Muscle of arm (tissue), 12 donors: Measurements from ENCODE around the gene MICALL1. TPM values are rescaled to one million over a fixed set of nuclear protein-coding genes. Genes with fewer than 3 reads are reported as not detected.
"Not testable (repeated sequence)": the region's sequence is repeated elsewhere in the genome, so short reads cannot be mapped to it uniquely, and the experiment has no call there.

Experiments
- DNase-seq: peaks from one replicate; pipeline ENCODE4 v3.0.0-alpha.2; 2013
- polyA plus RNA-seq, 12 donors: library from polyadenylated mRNA; unstranded; fragments of 120-200 nt; gene quantifications; one replicate each; pipeline ENCODE4 v1.2.1, GENCODE V29; 2013; ENCODE audit not compliant: insufficient read length in 12 of 12

The MICALL1 gene
- polyA plus RNA-seq, 12 donors = 39.0 to 60.7 (median 43.8) TPM; not detected in 1

DNA sequence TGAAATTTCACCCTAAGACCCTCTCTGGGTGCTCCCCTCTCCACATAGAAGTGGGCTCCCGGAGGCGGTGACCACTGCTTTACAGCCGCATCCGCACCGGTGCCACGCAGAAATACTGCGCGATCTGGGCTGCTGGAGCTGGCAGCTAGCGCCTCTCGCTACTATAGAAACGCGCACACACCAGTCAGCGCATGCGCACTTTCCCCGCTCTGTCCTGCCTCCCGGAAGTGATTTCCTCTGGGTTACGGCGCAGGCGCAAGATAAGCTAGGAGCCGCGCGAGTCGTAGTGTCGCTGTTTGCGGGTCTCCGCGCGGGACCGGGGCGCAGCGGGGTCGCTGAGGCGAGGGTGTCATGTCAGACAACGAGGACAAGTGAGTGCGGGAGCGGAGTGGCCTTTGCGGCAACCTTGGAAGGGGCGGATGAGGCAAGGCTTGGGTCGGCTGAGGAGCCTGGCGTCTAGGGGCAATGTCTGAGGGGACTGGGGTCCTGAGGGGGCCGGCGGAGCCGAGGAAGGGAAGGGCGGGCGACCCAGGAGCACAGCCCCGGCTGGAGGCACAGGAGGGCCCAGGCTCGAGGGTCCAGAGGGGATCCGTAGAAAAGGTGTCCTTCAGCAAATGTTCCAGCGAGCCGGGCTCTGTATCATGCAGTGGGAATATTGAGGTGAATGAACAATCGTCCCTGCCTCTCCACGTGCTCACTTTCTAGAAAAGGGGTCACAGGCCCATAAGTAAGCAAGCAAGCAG, 47.5 kb downstream of the MICALL1 start, which contains the start of the genes C22orf23 and POLR2F:
Gene C22orf23, minus strand, starts transcription at position 165 of the 743 bp plus-strand sequence. CDS start 452 bp downstream, outside the sequence.
Gene POLR2F, plus strand, starts transcription at position 263 of the 743 bp plus-strand sequence. Its CDS starts 89 bp downstream, at position 352.
- peak; percentile 97 for DNase-seq

DNA sequence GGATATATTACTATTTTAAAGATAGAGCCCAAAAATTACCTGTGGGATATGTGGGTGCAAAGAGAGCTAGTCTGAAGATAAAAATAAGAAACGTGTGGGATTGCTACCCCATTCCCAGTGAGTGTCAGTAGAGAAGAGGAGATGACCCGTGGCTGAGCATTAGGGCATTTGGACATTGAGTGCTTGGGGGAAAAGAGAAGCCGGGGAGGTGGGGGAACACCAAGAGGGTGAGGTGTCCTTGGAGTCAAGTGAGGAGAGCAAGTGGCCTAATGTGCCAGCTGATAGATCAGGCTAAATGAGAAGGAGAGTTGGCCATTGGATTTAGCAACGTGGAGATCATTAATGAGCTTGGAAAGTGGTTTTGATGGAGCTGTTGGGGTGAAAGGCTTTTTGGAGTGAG, 48.6 kb downstream of the MICALL1 start:
- DNase-seq = no peak

DNA sequence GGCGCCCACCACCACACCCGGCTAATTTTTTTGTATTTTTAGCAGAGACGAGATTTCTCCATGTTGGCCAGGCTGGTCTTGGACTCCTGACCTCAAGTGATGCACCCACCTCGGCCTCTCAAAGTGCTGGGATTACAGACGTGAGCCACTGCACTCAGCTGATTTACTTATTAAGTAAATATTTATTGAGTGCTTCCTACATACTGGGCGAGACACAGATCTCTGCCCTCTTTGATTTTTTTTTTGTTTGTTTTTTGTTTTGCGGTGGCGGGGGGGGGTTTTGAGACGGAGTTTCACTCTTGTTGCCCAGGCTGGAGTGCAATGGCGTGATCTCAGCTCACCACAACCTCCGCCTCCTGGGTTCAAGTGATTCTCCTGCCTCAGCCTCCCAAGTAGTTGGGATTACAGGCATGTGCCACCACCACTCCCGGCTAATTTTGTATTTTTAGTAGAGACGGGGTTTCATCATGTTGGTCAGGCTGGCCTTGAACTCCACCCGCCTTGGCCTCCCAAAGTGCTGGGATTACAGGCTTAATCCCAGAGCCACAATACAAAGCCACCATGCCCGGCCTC, 49.8 kb downstream of the MICALL1 start:
- not testable (repeated sequence) for DNase-seq

DNA sequence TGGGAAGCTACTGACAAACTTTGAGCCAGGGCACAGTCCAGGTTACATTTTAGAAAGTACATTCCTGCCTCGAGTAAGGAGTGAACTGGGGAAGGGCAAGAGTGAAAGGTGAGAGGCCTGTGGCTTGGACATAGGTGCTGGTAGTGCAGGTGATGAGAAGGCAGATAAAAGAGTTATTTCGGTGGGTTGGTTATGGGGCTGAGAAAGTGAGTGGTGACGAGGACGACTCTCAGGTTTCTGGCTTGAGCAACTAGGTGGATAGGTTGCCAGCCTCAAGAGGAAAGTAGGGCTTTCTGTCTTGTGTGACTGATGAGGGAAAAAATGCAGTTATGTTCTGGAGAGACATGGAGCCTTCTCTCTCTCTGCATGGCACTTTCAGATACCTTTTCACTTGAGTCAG, 51.1 kb downstream of the MICALL1 start:
- DNase-seq = no peak

DNA sequence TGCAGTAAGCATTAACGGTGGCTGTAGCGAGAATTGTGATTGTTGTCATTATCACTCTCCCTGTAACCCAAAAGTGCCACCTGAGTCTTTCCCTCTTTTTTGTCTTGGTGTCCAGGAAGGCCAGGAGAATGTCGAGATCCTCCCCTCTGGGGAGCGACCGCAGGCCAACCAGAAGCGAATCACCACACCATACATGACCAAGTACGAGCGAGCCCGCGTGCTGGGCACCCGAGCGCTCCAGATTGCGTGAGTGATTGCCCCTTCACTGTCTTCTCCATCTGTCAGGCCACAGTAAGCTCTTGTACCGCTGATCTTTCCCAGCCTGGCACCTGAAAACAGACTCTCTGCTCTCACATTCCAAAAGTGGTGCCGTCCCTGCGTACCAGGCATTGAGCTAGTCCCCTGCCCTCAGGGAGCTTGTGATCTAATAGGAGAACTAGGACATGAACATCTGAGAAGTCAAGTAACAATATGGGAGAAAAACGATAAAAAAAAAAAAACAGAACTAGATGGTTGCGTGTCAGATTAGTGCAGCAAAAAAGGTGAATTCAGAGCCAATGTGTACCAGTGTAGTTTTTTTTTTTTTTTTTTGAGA, 53.2 kb downstream of the MICALL1 start:
- no peak for DNase-seq

DNA sequence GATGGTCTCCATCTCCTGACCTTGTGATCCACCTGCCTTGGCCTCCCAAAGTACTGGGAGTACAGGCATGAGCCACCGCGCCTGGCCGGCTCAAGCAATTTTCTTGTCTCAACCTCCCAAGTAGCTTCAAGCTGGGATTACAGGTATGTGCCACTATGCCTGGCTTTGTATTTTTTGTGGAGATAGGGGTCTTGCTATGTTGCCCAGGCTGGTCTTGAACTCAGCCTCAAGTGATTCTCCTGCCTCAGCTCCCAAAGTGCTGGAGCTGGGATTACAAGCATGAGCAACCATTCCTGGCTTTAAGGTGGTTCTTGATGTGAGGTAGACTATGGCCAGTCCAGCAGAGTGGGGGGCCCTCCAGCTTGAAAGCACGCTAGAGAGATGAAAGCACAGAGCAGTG, 55.0 kb downstream of the MICALL1 start:
- no peak for DNase-seq

DNA sequence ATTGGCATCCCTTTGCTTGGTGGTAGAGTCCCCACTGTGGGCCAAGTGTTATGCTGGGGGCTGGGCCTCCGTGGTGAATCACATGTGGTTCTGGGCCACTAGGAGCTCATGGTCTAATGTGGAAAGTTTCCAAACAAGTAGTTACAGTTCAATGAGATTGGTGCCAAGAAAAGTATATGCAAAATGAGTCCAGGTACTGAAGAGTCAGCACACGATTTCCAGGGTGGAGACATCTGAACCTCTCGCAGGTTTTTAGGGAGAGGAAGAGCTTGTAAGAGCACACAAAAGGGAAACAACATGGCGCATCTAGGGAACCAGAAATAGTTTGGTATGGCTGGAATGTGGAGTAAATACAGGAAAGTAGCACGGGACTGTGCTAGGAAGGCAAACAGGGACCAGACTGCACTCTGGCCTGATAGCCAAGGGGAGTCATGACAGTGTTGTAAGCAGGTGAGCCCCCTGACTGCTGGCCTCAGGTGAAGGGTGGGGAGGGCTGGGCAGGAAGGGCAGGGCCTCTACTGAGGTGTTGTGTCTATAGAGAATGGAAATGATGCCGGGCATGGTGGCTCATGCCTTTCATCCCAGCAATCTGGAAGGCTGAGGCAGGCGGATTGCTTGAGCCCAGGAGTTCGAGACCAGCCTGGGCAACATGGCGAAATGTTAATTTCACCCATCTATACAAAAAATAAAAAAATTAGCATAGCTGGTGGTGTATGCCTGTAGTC, 60.0 kb downstream of the MICALL1 start:
- DNase-seq = no peak

DNA sequence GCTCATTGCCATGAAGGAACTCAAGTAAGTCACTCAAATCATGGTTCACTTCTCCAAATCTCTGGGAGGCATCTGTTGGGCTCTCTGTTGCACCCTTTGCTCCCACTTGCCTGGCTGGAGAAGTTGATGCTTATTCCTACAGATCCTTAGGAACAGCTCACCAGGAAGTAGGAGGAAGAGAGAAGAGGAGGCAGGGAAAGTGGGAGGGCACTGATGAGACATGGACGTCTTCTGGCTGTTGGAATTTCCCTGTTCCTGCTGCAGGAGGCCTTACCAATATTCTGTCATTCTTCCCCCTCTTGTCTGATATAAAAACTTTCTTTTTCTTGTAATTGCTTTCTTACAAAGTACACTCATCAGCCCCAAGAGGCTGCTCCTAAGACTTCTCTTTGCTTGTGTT, 61.0 kb downstream of the MICALL1 start:
- no peak for DNase-seq

DNA sequence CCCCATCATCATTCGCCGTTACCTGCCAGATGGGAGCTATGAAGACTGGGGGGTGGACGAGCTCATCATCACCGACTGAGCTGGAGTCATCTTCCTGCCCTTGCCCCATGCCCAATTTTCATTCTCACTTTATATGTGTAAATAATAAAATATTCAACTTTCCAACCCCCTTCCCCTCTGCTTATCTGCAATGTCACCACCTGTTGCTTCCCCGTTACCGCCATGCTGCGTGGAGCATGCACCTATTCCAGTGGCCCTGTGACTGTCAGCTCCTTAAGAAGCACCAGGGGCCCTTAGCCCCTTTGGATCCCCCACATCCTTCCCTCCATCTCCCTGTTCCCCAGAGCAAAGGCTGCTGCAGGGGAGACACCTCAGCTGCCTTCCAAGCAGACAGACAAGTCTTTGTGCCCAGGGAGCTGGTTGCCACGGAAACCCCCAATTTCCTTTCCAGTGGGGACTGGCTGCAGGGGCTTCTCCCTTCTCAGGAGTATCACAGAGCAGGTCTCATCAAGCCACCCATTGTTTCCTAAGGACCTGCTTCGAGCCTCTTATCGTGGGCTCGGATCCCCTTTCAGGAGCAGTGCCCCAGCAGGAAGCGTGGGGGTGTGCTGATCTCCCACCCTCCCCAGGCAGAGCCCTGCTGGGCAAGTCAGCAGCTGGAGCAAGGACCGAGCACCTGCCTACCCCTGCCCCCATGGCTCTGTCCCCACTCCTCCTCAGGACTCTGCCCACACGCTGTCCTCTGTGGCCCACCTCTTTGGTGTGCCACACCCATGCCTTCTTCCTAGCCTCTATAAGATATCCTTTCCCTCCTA, 61.7 kb downstream of the MICALL1 start:
- DNase-seq = no peak

DNA sequence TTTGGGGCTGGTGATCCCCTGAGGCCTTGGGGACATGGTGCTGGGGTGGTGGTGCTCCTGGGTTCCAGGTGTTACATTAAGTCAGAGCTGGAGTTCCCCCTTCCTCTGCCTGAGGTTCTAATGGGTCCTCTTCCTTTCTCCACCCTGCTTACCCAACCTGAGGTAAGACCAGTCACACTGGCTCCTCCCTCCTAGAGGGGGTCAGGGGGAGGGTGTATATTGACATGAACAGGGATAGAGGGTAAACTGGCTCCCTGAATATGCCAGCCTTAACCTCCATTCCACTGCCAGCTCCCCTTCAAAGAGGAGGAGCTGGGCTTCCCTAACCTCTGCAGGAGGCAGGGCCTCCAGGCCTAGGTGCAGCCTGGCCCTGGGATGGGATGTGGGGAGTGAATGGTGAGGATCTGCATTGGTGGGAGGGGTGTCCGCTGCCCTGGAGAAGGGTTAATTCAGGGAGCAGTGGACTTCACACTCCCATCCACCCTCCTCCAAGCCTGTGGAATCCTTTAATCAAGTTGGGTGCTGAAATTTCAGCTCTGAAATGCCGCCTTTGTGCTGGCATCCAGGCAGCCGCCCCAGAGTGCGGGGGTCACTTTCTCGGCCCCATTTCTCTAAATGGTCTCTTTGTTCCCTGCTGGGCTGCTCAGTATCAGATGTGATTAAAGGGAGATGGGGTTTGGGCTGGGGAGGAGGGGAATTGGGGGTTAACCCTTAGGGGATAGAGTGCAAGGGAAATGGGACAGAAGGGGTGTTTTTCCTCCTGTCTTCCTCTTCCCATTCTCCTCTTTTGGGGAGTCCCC, 62.6 kb downstream of the MICALL1 start:
- DNase-seq = no peak

DNA sequence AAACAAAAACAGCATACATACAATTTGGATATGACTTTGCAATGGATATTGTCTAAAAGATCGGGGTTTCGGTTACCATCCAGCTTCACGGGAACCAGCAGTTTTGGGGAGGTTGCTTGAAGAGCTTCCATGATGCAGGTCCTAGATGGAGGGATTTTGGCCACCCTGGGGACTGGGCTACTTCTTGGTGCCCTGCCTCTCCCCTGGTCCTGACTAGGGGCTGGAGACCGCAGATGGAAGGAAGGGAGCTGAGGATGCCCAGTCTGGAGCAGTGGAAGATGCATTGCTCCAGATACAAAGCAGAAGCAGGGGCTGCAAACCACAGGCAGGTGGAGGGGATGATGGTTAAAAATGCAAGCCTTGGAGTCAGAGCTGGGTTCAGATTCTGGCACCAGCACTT, 64.8 kb downstream of the MICALL1 start:
- DNase-seq = no peak

DNA sequence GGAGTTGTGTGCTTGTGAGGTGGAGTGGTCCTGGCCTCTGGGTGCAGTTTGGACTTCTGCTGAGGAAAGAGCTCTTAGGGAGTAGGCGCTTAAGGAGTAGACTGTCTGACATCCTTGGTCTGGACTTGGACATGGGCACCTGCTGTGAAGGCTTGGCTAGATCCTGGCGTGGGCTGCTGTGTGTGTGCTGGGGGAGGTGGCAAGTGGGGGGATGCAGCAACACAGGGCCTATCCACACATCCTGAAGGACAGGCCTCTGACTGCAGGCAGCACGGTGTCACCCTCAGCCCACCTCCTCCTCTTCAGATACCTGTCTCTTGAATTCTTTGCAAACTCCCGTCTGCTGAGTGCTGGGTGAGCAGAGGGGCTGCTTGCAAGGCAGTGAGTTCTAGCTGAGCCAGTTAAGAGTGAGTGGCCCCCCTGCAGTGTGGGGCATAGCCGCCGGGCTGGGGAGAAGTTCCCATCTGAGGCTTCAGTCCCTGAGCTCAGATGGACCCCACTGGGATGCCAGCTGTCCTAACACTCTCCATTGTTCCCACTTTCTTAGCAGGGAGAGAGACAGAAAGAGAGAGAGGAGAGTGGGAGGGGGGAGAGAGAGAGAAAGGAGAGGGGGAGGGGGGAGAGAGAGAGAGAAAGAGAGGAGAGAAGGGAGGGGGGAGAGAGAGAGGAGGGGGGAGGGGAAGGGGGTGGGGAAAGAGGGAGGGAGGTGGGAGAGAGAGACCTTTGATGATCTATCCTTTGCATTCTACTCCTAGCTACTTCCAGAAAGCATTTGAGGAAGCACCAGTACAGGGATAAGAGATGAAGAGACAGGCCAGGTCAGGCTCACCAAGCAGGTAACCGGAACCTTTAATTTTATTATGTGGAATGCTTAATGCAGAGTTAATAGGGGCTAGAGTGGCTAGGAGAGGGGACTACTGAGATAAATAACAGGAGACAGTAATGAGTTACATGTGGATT, 65.7 kb downstream of the MICALL1 start:
- DNase-seq = no peak

DNA sequence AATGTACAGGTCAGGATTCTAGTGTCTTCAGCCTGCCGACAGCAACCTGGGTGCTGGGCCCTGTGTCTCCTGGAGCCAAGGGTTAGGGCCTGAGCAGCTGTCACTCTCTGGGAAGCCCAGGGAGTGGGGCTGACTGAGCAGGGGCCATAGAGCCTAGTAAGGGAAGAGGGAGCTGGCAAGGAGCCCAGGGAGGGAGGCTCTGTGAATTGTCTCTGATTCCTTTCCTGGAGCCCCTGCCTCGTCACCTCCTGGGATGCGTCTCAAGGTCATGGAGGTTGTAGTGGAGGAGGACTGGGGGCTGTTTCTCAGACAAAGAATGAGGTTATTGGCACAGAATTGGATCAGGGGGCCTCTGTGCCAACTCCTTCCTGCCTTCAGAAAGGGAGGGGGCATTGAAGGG, 66.4 kb downstream of the MICALL1 start:
- peak; percentile 27 for DNase-seq

DNA sequence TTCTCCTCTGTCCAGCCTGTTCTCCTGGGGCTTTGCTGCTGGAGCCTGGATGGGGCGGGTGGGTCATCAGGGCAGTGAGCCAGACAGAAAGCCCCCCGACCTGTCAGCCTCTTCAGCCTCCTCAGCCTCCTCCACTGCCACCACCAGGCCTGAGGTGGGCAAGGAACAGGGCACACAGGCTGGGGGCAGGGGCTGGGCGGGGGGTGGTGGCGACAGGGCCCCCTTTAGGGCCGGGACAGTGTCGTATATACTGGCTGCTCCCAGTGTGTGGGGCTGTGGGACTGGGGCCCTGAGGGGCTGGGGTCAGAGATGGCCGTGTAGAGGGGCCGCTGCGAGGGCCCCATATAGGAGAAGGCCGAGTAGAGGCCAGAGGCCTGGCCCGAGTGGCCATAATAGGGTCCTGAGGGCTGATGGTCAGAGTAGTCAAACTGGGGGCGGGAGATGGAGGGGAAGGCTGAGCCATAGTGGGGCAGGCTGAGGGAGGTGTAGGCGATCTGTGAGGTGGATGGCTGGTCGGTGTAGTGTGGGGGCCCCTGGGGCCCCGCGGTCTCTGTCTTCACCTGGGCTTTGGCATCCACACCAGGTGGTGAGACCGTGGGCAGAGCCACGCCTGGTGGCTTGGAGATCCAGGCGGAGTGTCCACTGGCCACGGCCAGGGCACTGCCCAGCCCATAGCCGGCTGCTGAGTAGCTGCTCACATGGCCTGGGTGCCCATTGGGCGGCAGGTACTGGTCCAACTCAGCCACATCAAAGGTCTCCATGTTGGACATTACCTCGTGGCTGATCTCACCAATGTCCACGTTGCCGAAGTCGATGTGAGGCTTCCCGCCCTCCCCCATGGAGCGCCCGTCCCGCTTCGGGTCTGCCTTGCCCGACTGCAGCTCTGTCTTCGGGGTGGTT, 67.4 kb downstream of the MICALL1 start:
- DNase-seq = no peak

DNA sequence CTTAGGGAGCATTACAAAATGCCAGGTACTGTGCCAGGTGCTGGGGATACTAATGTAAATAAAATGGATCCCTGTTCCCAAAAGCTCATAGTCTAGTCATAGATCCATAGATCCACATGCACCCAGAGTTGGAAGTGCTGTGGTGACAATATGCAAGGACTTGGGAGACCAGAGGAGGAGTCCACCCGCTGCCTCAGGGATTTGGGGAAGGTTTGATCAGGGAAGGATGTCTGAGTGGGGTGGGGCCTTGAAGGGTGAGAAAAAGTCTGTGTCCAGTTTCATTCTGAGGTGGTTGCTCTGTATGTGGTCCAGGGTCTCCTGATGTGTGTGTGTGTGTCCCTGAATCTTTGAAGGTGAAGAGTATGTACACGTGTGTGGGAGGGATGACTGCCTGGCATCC, 69.1 kb downstream of the MICALL1 start:
- no peak for DNase-seq

DNA sequence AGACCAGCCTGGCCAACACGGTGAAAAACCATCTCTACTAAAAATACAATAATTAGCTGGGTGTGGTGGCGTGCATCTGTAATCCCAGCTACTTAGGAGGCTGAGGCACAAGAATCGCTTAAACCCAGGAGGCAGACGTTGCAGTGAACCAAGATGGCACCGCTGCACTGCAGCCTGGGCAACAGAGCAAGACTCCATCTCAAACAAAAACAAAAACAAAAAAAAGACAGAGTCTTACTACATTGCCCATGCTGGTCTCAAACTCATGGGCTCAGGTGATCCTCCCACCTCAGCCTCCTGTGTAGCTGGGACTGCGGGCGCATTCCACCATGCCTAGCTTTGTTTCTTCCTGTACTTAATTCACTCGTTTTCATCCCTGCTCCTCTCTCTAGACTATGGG, 69.9 kb downstream of the MICALL1 start:
- DNase-seq = not testable (repeated sequence)

DNA sequence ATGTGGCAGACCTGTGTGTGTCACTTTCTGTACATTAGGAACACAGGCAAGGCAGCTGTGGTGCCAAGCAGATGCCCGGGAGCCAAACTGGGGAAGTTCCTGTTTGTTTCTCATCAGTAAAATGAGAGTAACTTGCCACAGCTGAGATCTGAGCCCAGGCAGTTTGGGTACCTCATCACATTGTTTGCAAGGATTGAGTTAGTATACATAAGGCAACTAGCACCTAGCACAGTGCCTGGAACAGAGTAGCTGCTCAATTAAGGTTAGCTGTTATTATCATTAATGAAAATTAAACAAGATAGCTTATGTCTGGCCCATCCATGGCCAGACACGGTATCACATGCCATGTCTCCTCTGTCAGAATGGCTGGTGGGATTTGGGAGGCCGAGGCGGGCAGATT, 70.5 kb downstream of the MICALL1 start:
- no peak for DNase-seq

DNA sequence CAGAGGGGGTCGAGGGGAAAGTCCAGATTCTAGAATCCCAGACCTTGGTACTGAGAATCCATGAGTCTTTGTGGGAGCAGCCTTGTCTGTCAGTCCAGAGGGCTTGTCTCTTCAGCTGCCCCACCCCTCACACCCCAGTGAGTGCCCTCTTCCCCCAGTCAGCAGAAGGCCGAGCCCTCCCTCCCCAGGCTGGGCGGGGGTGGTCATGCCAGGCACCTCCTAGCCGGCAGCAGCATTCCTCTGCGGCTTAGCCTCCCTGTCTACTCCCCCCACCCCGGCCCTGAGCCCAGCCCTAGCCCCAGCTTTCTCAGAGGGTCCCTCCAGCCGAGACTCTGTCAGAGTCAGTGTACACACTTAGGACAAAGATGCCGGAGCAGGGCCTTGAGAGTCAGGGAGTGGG, 73.7 kb downstream of the MICALL1 start:
- no peak for DNase-seq
